OCI-LY3 (cell line): ENCODE data around the gene IKBIP.

Source experiments
- H2AFZ ChIP-seq: fragments of 200-600, 300-600 bp; shearing (Covaris generic); 2 replicates; pipeline ENCODE4 v1.6.0; 2014; ENCODE audit warnings: antibody characterized with exemption, low read depth, low read length
- H3K27ac ChIP-seq: fragments of 200-600, 300-600 bp; sonication (generic); 2 replicates; pipeline ENCODE4 v1.5.1; 2014; ENCODE audit warnings: mild to moderate bottlenecking, low read length, moderate library complexity, mixed read lengths
- H3K27me3 ChIP-seq: fragments of 200-600, 300-600 bp; sonication (generic); 2 replicates; pipeline ENCODE4 v1.6.1; 2014; ENCODE audit warnings: low read depth, low read length, mixed read lengths
- H3K36me3 ChIP-seq: fragments of 200-600, 300-600 bp; sonication (generic); replicated peaks from 2 replicates; pipeline ENCODE3; 2014; ENCODE audit warnings: low read depth, low read length, mixed read lengths
- H3K4me1 ChIP-seq: fragments of 300-600, 200-600 bp; sonication (generic); 2 replicates; pipeline ENCODE4 v1.6.1; 2014; ENCODE audit warnings: low read length, mixed read lengths
- H3K4me2 ChIP-seq: fragments of 200-600, 300-600 bp; sonication (generic); 2 replicates; pipeline ENCODE4 v1.6.1; 2014; ENCODE audit warnings: low read length, mixed read lengths
- H3K4me3 ChIP-seq: fragments of 300-600, 200-600 bp; sonication (generic); 2 replicates; pipeline ENCODE4 v1.5.1; 2014; ENCODE audit warnings: antibody characterized with exemption, mild to moderate bottlenecking, low read length, moderate library complexity
- H3K79me2 ChIP-seq: fragments of 300-600, 200-600 bp; shearing (Covaris generic); 2 replicates; pipeline ENCODE4 v1.6.1; 2014; ENCODE audit warnings: mild to moderate bottlenecking, low read length, mixed read lengths
- H3K9ac ChIP-seq: fragments of 300-600, 200-600 bp; shearing (Covaris generic); 2 replicates; pipeline ENCODE4 v1.6.0; 2014; ENCODE audit warnings: mild to moderate bottlenecking, low read length, moderate library complexity
- H3K9me3 ChIP-seq: fragments of 200-600, 300-600 bp; shearing (Covaris generic); 2 replicates; pipeline ENCODE4 v1.6.1; 2014; ENCODE audit warnings: low read length, mixed read lengths; ENCODE audit not compliant: insufficient read depth
- H4K20me1 ChIP-seq: fragments of 200-600, 300-600 bp; sonication (generic); 2 replicates; pipeline ENCODE4 v1.6.1; 2016; ENCODE audit warnings: low read length, mixed read lengths; ENCODE audit not compliant: insufficient read depth
- EZH2phosphoT487 ChIP-seq: fragments of 200-600 bp; shearing (Covaris generic); IDR thresholded peaks from 2 replicates; pipeline ENCODE4 v1.6.1; 2018; ENCODE audit warnings: antibody characterized with exemption, mixed run types, low read depth
- TF ChIP-seq, protein P1 (sequence below): fragments of 200-600, 300-600 bp; sonication (generic); IDR thresholded peaks from 2 replicates; pipeline ENCODE4 v1.5.1; 2014; ENCODE audit warnings: antibody characterized with exemption, low read length, low read depth

Gene IKBIP

DNA sequence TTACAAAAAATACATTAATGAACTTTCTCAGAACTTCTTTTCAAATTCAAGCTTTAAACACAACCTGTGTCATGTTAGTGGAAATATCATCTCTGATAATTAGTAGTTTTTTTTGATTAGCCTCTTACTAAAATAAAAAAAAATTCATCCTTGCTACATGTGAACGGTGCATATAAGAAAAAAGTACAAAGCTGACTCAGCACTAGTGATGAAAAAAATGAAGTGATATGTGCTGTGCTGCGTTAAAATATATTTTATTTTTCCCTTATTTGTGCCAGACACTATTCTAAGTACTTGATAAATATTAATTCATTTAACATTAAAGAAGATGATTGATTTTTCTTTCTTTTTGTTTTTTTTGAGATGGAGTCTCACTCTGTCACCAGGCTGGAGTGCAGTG is 7.5 kb downstream of the IKBIP start:
- H3K9me3 ChIP-seq, result no peaks in the 10 kb centered on the region
- no peak overlapping the region for H3K9ac ChIP-seq
- H3K4me2 ChIP-seq, result no peak overlapping the region
- peaks cover 58% of the 10 kb centered on the region for H3K79me2 ChIP-seq
- peaks cover 34% of the 10 kb centered on the region for H4K20me1 ChIP-seq
- H3K27ac ChIP-seq, result no peak overlapping the region
- H3K27me3 ChIP-seq, result no peaks in the 10 kb centered on the region
- no peak for TF ChIP-seq EZH2phosphoT487
- TF ChIP-seq, protein P1, sequence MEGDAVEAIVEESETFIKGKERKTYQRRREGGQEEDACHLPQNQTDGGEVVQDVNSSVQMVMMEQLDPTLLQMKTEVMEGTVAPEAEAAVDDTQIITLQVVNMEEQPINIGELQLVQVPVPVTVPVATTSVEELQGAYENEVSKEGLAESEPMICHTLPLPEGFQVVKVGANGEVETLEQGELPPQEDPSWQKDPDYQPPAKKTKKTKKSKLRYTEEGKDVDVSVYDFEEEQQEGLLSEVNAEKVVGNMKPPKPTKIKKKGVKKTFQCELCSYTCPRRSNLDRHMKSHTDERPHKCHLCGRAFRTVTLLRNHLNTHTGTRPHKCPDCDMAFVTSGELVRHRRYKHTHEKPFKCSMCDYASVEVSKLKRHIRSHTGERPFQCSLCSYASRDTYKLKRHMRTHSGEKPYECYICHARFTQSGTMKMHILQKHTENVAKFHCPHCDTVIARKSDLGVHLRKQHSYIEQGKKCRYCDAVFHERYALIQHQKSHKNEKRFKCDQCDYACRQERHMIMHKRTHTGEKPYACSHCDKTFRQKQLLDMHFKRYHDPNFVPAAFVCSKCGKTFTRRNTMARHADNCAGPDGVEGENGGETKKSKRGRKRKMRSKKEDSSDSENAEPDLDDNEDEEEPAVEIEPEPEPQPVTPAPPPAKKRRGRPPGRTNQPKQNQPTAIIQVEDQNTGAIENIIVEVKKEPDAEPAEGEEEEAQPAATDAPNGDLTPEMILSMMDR, result no peak
- peaks cover 16% of the 10 kb centered on the region for H3K4me1 ChIP-seq
- H3K4me3 ChIP-seq, result no peak overlapping the region
- H3K36me3 ChIP-seq, result peaks cover 28% of the 10 kb centered on the region
- H2AFZ ChIP-seq, result no peak overlapping the region

DNA sequence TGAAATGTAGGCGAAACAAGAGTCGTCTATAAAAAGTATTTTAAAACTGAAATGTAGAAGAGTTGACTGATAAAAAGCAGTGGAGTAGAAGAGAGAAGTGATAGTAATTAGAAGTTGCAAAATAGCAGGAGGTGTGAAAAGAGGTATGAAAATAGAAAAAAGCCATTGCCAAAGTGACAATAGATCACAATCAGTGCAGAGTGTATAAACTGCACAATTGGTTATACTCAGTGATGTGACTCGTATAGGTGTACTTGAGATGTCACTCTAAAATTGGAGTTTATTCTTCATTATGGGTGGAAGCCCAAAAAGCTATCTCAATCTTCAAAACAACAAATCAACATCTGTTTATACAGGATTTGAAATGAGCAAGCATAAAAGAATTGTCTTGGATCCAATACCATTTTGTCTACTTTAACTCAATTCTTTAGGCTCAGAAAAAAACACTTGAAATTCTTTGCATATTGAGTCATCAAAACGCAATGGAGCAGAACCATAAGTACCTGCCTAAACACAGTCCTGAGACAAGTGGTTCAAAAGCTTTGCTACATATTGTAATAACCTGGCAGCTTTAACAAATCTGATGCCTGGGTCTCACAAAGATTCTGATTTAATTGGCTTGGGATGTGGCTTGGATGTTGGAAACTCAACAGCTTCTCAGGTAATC is 8.8 kb downstream of the IKBIP start:
- Histone ChIP-seq H3K9me3 (no peaks in the 10 kb centered on the region), H3K27me3 (no peaks in the 10 kb centered on the region), H2AFZ (no peak overlapping the region), H3K9ac (no peak overlapping the region), H3K4me2 (peak overlapping the region; percentile 13), H3K36me3 (peaks cover 21% of the 10 kb centered on the region), H3K4me1 (peaks cover 16% of the 10 kb centered on the region), H3K79me2 (peaks cover 47% of the 10 kb centered on the region), H3K27ac (no peak overlapping the region), H3K4me3 (no peak overlapping the region), H4K20me1 (peaks cover 34% of the 10 kb centered on the region)
- TF ChIP-seq, protein P1, result no peak
- TF ChIP-seq EZH2phosphoT487, result no peak

DNA sequence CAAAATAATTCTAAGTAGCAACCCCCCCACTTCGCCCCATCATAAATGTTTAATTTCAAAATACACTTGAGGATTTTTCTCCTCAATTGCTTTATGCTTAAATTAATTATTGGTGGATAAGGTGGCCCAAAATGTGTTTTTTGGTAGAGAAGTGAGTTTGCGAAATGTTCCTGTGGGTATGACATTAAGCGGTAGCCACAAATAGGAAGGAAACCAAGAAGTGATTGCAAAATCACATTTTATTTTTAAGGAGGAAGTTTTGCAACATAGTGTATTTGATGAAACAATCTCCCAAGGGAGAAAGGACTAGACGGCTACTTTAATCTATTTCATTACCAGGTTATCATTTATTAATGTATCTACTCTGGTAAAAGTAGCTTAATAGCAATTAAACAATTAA is 25.6 kb downstream of the IKBIP start:
- H3K4me2 ChIP-seq, result no peak overlapping the region

DNA sequence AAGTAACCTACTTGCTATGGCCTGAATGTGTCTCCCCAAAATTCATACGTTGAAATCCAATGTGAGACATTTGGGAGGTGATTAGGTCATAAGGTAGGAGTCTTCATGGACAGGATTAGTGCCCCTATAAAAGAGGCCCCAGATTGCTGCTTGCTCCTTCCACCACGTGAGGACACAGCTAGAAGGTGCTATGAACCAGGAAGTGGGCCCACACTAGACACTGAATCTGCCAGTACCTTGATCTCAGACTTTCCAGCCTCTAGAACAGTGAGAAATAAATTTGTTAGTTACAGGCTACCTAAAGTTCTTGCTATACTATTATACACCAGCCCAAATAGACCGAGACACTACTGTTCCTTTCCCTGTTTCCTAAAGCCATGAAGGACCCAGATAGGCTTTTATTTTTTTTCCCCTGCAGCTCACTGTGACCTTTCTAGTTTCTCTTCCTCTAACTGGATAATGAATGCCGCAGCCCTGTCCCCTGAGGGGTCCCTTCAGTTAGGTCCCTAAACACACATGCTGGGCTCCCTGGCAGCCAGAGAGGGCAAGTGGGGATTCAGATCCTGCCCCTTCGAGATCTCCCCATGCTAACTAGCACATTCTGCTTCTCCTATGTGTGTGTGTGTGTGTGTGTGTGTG is 31.8 kb downstream of the IKBIP start:
- peak overlapping the region; percentile 62 for H3K27ac ChIP-seq

More for the DNA sequence above, 25.6 kb downstream of the IKBIP start:
- Histone ChIP-seq H4K20me1 (no peaks in the 10 kb centered on the region), H3K36me3 (no peaks in the 10 kb centered on the region), H2AFZ (no peak overlapping the region), H3K4me1 (no peaks in the 10 kb centered on the region), H3K4me3 (no peak overlapping the region), H3K27ac (no peak overlapping the region), H3K27me3 (no peaks in the 10 kb centered on the region), H3K79me2 (no peaks in the 10 kb centered on the region), H3K9me3 (no peaks in the 10 kb centered on the region), H3K9ac (no peak overlapping the region)
- TF ChIP-seq EZH2phosphoT487, result no peak
- TF ChIP-seq, protein P1, result no peak

More for the DNA sequence above, 31.8 kb downstream of the IKBIP start:
- Histone ChIP-seq H3K36me3 (no peaks in the 10 kb centered on the region), H2AFZ (peak overlapping the region; percentile 43; the same call in 1 of the 2 replicates), H3K4me2 (peak overlapping the region; percentile 45), H3K9ac (peak overlapping the region; percentile 9; the same call in 1 of the 2 replicates), H3K4me1 (peaks cover 15% of the 10 kb centered on the region), H4K20me1 (no peaks in the 10 kb centered on the region), H3K79me2 (no peaks in the 10 kb centered on the region), H3K4me3 (no peak overlapping the region), H3K27me3 (no peaks in the 10 kb centered on the region), H3K9me3 (no peaks in the 10 kb centered on the region)
- no peak for TF ChIP-seq EZH2phosphoT487
- TF ChIP-seq, protein P1, result peak; percentile 23
